ENCODE measurements around the gene ANGPTL5.

DNA sequence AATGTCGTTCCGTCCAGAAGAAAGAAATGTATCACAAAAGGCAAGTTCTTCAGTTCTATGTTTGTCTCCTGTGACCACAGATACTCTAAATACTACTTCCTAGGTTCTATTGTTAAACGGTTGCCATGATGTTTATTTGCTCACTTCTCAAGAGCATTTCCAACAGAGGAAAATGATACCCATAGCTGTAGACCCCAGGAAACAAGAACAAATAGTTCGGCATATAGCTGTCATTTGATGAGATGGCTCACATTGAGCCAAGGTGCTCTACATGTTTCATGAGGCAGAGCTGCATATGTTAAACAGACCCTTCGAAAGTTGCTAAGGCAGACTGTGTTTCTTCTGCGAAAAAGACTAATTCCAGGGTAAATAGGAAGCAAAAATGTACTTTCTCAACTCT, 15.4 kb upstream of the ANGPTL5 start:
- TF ChIP-seq CTCF (optimal IDR thresholded peaks at IDR 0.05 in 1 of 3, IDR thresholded peaks at IDR 0.05 in 1 of 3, conservative IDR thresholded peaks at IDR 0.05 in 1 of 3; ENCODE audit: extremely low read depth in 1 of 3, insufficient read depth in 2 of 3, low read length in 3 of 3) (no peak), EZH2 (IDR thresholded peaks at IDR 0.05; ENCODE audit: low read length) (no peak)

Measured in keratinocyte (primary cell).